Stimulated activated CD4-positive, alpha-beta T cell treated with anti-CD3 and anti-CD28 coated beads, TNF-alpha, amount 100 ng/mL, for 1 hour (primary cell): ENCODE measurements around the gene TRAPPC12.

Experiments used
- DNase-seq, 3 donors: peaks; one replicate each; pipeline ENCODE4 v3.0.0-alpha.2; 2020; ENCODE audit warnings: low read depth in 3 of 3, low spot score in 1 of 3

The TRAPPC12 gene

GRCh38 chr2:3405876-3406275, 26.4 kb downstream of the TRAPPC12 start:
- DNase-seq = no peak

DNA sequence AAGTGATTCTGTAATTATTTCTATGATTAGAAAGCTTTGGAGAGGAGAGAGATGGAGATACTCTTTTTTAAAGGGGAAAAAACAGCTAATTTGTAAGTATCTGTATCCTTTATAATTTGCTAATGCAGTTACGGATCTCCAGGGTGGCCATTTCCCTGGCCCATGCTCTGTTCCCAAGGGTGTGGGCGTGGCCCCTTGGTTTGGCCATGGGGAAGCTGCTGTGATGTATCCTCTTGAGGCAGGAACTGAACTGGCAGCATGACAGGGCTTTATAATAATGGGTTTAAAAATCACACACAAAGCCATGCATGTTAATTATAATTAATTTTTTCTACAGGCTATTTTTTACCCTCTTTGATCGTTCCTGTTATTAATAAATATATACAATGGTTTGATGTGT, 27.0 kb downstream of the TRAPPC12 start:
- DNase-seq = no peak

DNA sequence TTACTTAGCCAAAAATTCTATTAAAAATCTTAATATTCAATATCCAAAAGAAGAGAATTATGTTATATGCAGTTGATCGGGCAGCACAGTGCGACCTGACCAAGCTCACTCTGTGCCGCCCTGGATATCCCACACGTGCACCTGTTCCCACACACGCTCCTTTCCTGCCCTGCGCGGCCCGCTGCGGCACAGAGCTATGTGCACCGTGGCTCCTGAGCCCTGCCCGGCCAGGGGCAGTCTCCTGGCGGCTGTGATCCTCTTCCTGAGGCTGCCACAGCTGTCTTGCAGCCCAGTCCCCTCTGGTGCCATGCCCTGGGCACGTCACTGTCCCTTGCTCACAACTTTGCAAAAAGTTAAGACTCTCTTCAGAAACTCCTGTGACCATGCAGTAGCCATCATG, 29.3 kb downstream of the TRAPPC12 start:
- no peak for DNase-seq

GRCh38 chr2:3409627-3410170, 30.2 kb downstream of the TRAPPC12 start:
- DNase-seq = no peak

DNA sequence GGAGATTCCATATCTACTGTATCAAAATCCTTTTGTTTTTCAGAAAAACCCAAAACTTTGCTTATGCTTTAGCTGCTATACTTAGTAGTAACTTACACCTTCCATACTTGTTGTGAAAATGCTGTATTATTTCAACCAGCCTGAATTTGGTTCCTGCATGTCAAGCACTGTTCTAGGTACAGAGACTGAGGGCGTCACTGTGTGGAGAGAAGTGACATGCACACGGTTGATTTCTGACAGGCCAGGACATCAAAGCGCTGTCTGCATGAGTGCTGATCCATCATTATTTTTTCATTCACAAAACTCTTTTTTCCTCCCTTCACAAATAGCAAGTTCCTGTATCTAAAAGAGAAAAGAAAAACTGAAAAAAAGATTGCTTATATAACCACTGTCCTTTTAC, 31.6 kb downstream of the TRAPPC12 start:
- DNase-seq = no peak

GRCh38 chr2:3413697-3414096, 34.2 kb downstream of the TRAPPC12 start:
- no peak for DNase-seq

GRCh38 chr2:3414133-3414860, 34.8 kb downstream of the TRAPPC12 start:
- no peak for DNase-seq

DNA sequence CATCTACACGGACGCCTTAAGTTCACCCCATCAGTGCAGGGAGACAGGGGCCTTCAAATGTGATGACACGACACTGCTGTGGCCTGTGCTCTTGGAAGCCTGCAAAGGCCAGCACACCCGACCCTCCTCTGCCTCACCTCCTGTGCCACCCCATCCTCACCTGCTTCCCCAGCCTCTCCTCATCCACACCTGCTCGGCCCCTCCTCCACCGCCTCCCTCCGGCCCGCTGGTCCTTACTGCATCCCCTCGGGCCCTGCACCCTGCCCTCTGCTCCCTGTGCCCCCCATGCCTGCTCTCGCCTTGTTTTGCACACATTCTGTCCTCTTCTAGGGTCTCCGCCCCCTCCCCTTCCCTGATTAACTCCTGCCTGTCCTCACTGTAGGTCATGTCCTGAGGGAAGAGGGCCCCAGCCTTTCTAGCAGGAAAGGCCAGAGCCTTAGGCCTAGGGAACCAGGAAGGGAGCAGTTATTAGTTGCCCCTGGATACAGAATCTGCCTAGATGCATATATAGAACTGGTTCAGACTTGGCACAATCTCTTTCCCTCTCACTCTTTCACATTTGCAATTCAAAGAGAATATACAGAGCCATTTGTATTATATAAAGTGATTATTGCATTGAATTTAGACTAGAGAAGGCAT, 39.4 kb downstream of the TRAPPC12 start:
- no peak for DNase-seq

DNA sequence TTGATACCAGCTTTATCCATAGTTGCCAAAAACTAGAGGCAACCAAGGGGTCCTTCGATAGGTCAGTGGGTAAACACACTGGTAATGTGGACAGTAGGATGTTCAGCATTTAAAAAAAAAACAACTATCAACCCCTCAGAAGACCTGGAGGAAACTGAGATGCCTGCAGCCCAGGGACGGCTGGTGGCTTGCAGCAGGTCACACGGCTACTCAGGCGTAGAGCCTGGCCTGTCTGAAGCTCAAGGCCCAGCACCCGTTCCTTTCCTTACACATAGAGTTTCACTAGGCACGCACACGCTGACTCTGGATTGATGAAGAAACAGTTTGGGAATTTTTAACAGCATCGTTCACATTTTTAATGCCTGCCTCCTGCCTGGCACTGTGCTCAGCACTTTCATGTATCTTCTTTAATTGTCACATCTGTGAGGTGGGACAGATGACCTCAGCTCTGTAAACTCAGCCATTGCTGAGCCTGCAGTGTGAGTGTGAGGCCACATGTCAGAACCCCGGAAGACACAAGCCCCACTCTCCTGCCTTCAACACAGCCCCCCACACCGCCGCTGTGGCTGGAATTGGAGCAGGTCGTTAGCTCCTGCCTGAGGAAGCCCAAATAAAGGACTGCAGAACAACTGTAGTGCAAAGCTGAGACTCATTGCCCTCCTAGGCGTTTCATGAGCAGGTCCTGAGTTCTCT, 40.7 kb downstream of the TRAPPC12 start:
- no peak for DNase-seq

- no peak for DNase-seq
Measured at GRCh38 chr2:3420769-3421397, 41.4 kb downstream of the TRAPPC12 start.

DNA sequence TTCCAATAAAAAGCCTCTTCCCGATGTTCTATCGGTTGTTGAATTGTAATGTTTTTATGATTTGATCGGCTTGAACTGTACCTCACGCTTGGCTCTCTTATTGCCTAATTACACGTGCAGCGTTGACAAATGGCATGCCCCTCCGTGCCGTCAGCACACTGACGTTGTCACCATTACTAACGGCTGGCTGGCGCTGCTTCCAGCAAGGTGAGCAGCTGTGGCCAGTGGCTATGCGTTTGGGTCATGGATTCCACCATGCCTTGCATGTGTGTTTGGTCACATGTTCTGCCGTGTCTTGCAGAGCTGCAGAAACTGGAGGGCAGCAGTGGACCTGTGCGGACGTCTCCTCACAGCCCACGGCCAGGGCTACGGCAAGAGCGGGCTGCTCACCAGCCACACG, 42.1 kb downstream of the TRAPPC12 start:
- no peak for DNase-seq

DNA sequence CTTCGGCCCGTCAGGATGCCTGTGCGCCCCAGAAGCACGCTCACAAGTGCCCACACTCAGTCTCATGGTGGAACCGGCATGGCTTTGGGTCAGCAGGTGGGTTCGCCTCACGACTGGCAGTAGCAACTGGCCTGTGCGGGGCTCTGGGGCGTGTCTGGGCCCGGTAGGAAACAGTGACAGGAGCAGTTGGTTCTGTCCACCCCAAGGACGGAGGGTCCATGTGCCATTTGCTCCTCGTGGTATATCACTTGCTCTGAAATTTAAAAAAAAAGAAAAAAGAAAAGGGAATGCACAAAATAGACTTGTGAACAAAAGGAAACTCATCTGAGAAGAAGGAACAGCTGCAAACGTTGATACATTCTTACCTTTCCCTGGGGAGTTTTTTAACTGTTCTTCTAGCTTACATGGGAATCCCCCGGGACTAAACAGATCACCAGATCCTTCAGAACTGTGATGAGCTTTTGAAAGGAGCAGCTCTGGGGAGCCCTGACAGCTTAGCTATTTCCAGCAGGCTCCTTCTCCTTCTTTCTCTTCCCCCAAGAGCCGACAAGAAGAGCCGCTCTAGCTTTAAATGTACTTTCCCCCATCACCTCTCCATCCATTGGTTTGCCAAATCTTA, 42.8 kb downstream of the TRAPPC12 start:
- no peak for DNase-seq

DNA sequence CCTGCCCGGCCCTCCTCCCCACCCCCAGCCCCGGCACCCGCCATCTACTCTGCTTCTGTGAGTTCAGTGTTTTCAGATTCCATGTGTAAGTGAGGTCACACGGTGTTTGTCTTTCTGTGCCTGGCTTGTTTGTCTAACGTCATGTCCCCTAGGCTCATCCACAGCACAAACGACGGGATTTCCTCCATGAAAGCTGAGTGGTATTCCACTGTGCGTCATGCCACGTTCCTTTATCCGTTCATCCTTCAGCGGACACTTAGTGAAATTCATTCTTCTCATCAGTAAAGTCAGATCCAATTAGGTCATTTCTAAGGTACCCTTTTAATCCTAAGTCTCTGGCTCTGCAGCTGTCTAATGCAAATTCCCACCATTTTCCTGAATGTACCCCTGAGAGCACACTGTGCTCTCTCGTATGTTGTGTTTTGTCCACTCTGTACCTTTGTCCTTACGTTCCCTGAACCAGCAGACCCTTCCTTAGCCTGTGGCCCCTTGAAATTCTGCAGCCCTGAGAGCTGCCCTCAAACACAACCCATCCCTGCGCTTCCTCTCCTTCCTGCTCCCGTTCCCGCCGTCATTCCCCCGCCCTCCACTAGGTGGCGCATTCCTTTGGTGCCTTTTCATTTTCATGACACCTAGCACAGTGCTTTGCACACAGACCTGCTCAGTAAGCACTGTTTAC, 44.1 kb downstream of the TRAPPC12 start:
- peak; percentile 18 to 68 (median 46) for DNase-seq

DNA sequence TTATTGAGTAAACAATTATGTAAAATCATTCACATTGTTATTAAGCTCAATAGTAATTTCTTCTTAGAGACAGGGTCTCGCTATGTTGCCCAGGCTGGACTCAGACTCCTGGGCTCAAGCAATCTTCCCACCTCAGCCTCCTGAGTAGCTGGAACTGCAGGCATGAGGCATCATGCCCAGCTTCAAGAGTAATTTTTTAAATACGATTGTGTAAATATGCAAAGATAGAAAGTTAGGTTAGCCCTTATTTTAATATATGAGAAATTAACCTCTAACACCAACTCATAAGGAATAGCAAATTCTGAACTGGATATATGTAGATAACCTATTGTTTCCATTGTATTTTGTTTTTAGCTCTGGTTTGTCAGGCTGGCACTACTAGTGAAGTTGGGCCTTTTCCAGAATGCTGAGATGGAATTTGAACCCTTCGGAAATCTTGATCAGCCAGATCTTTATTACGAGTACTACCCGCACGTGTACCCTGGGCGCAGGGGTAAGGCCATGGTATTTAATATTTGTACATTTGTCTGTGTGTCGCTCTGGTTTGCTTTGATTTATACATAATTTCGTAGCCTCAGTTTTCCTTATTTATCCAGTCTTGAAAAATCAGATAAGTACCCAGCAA, 44.8 kb downstream of the TRAPPC12 start:
- DNase-seq = no peak

GRCh38 chr2:3426615-3427014, 47.1 kb downstream of the TRAPPC12 start:
- no peak for DNase-seq

GRCh38 chr2:3427272-3427671, 47.8 kb downstream of the TRAPPC12 start:
- no peak for DNase-seq

DNA sequence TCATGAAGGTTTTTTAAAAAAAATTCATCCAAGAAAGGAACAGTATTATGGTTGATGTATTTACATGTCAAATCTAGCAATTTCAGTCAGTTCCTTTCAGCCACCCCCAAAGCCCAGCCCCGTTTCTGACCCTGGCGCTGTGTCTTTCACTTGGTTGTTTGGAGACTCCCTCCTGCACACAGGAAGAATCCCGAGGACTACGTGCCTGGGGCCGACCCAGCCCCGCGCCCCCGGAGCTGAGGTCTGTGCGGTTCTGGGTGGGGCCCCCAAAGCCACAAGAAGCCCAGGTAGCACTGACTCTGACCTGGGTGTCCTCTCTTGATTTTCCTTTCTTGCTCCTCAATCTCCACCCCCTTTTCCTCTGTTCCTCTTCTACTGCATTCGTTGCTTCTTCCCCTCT, 49.1 kb downstream of the TRAPPC12 start:
- DNase-seq = no peak

GRCh38 chr2:3429066-3429610, 49.6 kb downstream of the TRAPPC12 start:
- DNase-seq = no peak

DNA sequence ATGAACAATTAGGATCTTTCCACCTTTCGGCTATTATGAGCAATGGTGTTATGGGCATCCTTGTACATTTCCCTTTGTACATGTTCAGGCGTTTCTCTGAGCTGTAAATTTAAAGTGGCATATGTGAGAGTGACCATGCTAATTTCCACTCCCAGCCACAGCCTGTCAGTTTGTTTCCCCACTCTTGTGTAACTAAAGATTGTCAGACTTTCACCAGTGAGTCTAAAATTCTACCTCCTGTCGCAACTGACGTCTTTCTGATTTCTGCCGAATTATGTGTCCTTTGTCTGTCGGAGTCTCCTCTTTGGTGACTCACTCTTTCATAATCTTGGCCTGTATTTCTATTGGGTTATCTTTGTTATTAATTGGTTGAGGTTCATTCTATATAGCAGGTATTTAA, 50.7 kb downstream of the TRAPPC12 start:
- no peak for DNase-seq
